Heart left ventricle (tissue), 16 donors: ENCODE measurements around the gene SHROOM2. TPM values are rescaled to one million over a fixed set of nuclear protein-coding genes. Genes with fewer than 3 reads are reported as not detected.

ENCODE experiments used
- ATAC-seq, 4 donors: fragments of 200-7000 bp; cut with Tn5 transposase; one replicate each; pipeline ENCODE4 v1.9.1; 2020 to 2022; ENCODE audit warnings: moderate library complexity in 4 of 4, mild to moderate bottlenecking in 3 of 4, moderate number of reproducible peaks in 1 of 4
- DNase-seq, 5 donors: peaks; one replicate each; pipeline ENCODE4 v3.0.0-alpha.2; 2020
- H3K27ac ChIP-seq, 12 donors: fragments of 200-600 bp; sonication (generic) in 4 of 12; one replicate each; pipeline versions ENCODE4 v1.5.0 to v1.8.0; 2016 to 2022; ENCODE audit warnings: mild to moderate bottlenecking in 2 of 12
- H3K27me3 ChIP-seq, 9 donors: fragments of 200-600 bp; sonication (generic) in 2 of 9; one replicate each; pipeline versions ENCODE4 v1.5.1 to v1.8.0; 2016 to 2022; ENCODE audit warnings: mild to moderate bottlenecking in 3 of 9
- H3K36me3 ChIP-seq, 9 donors: fragments of 200-600 bp; sonication (generic) in 2 of 9; one replicate each; pipeline versions ENCODE4 v1.5.0 to v1.8.0; 2018 to 2022; ENCODE audit warnings: mild to moderate bottlenecking in 2 of 9
- H3K4me1 ChIP-seq, 12 donors: fragments of 200-600 bp; sonication (generic) in 4 of 12; one replicate each; pipeline versions ENCODE4 v1.5.0 to v1.8.0; 2016 to 2022; ENCODE audit warnings: mild to moderate bottlenecking in 3 of 12
- H3K4me3 ChIP-seq, 12 donors: fragments of 200-600 bp; sonication (generic) in 4 of 12; one replicate each; pipeline versions ENCODE4 v1.5.0 to v1.8.0; 2017 to 2022; ENCODE audit warnings: mild to moderate bottlenecking in 9 of 12, moderate library complexity in 4 of 12
- H3K9me3 ChIP-seq, 12 donors: fragments of 200-600 bp; sonication (generic) in 4 of 12; one replicate each; pipeline versions ENCODE4 v1.5.0 to v1.8.0; 2016 to 2022; ENCODE audit warnings: mild to moderate bottlenecking in 1 of 12
- CTCF ChIP-seq, 12 donors: fragments of 200-600 bp; sonication (generic) in 4 of 12; IDR thresholded peaks; one replicate each; pipeline versions ENCODE4 v1.5.0 to v1.8.0; 2018 to 2022; ENCODE audit warnings: antibody characterized with exemption in 12 of 12, mild to moderate bottlenecking in 5 of 12
- POLR2A ChIP-seq, 2 donors: fragments of 450-650 bp; IDR thresholded peaks; one replicate each; pipeline ENCODE4 v1.6.1; 2017; ENCODE audit warnings: antibody characterized with exemption in 2 of 2, mild to moderate bottlenecking in 2 of 2, moderate library complexity in 2 of 2
- WGBS, 4 donors: extraction: QIAGEN DNeasy Blood & Tissue Kit in 2 of 4; methylation state at CpG; one replicate each; pipeline versions ENCODE4 v1.1.5 to v1.1.7; 2013 to 2018; 5-methylcytosine and 5-hydroxymethylcytosine counted together
- intact Hi-C, 10 donors: fragments of 100-400 bp; cut with DNase I; formaldehyde crosslinking; loops; one replicate each; pipeline versions ENCODE4 v1.11.1 to v1.14.2; 2022
- polyA plus RNA-seq, 2 donors: library from polyadenylated mRNA; stranded (reverse); fragments of 200-250 nt; gene quantifications; one replicate each; pipeline ENCODE4 v1.2.3, GENCODE V29; 2013
- total RNA-seq, 9 donors: library from RNA; depleted of rRNA in 2 of 9; stranded (reverse); fragments of >200 nt in 2 of 9; fragmentation: NEBNext Ultra II Directional in 3 of 9; extraction: Animal tissue kit (Norgen Biotek cat#: 25700) in 3 of 9; gene quantifications; one replicate each; pipeline versions ENCODE4 v1.1.0 to v1.2.4, GENCODE V29; 2016 to 2023
- donor health status: ischemic (EF 13 %, LVEDD 7.1; RV severe dilation, severe dysfunction).
- donor health status: healthy with polysubstance abuse.
- donor health status: DM: no; HTN: yes; CAD: no.
- donor health status: DM: no; HTN: no; CAD: no.
- donor health status: ischemic (EF 25% LVEDD 6.9; RV normal size, moderate dysfunction).
- donor health status: ischemic (EF 25% LVEDD 5.7; RV mildly dilated, moderate dysfunction).
- donor health status: healthy.
- donor health status: DM: yes; HTN: yes; CAD: no.
- donor health status: ischemic (EF 35%, LVEDD 5.7; RV mildly dilated, moderate dysfunction).
- donor health status: nonischemic (EF 11% LVEDD 7.7; RV severe dilation, severe dysfunction).
- donor health status: DM: yes; HTN: yes; CAD: no.
- donor health status: PGD.
- donor health status: ischemic (EF 29% LVEDD 5.4; RV normal size, mild dysfunction).
- donor health status: nonischemic (EF 23%, LVEDD 6.1; RV moderate dilation, normal function).

Gene SHROOM2
- total and polyA plus RNA-seq, 11 donors: 0.38 to 1.7 (median 0.83) TPM

DNA sequence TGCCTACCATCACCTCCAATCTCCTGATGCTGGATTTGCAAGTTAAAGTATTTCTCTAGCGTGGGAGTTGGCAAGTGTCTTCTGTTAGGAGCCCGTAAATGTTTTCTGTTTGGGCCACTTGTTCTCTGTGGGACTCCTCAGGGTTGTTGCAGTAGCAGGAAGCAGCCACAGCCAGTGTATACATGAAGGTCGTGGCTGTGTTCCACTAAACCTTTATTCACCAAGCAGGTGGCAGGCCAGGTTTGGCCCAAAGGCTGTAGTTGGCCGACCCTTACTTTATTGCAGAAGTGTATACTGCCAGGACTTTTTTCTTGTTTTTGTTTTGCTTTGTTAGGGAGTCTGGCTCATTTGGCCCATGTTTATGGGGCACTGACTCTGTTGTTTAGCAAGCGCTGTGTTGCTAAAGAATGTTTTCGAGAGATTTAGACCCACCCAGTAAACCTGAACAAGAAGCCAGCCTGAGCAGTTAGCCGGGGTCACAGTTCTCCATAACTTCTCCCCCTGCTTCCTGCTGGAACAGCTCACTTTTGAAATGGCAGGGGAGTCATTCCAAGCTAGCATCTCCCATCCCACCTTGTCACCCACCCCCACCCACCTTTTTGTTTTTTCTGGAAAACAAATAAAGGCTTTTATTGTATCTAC, 58.8 kb downstream of the SHROOM2 start:
- no peak for TF ChIP-seq CTCF (IDR thresholded peaks at IDR 0.05)
- H3K27me3 ChIP-seq: peaks cover 0 to 21% (median 0%) of the 10 kb centered on the region in 9 donors
- H3K36me3 ChIP-seq: no peaks in the 10 kb centered on the region
- H3K4me1 ChIP-seq: no peaks in the 10 kb centered on the region
- no peak for DNase-seq
- 73 to 82% (median 76%) methylated on average over 7 of the region's 7 CpGs for WGBS, 4 donors
- no peak for ATAC-seq
- H3K9me3 ChIP-seq: no peaks in the 10 kb centered on the region
- no peak overlapping the region for H3K4me3 ChIP-seq
- intact Hi-C loops: no loop called here
- H3K27ac ChIP-seq: no peak overlapping the region

DNA sequence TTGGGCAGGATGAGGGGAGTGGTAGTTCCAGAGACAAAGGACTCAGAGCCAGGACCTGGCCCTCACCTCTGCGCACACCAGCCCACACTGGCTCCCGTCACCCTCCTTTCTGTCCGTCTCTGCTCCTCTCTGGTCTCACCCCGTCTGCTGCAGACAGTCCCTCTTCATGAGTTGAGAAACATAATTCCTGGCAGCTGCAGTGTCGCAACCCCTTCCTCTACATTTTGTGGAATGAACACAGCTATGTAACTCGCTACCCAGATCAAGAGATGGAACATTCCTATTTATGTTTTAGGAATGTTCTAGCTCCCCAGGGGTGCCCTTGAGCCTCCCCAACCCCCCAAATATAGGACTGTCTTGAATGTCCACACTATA, 59.3 kb downstream of the SHROOM2 start:
- Histone ChIP-seq H3K4me3 (no peak overlapping the region), H3K4me1 (no peaks in the 10 kb centered on the region), H3K36me3 (no peaks in the 10 kb centered on the region), H3K27ac (no peak overlapping the region), H3K27me3 (peaks cover 0 to 21% (median 0%) of the 10 kb centered on the region in 9 donors), H3K9me3 (no peaks in the 10 kb centered on the region)
- ATAC-seq: peak in 1 of 4 donors; percentile 27
- no peak for DNase-seq
- WGBS, 4 donors: 58 to 82% (median 77%) methylated on average over 6 of the region's 6 CpGs
- intact Hi-C loops: no loop called here
- TF ChIP-seq CTCF (IDR thresholded peaks at IDR 0.05) (no peak), POLR2A (IDR thresholded peaks at IDR 0.05) (no peak)

- 84 to 97% (median 91%) methylated on average over 8 of the region's 8 CpGs for WGBS, 4 donors
- Histone ChIP-seq H3K36me3 (no peaks in the 10 kb centered on the region), H3K4me1 (no peaks in the 10 kb centered on the region), H3K4me3 (no peak overlapping the region), H3K27ac (no peak overlapping the region), H3K27me3 (peaks cover 0 to 18% (median 0%) of the 10 kb centered on the region in 9 donors), H3K9me3 (no peaks in the 10 kb centered on the region)
- intact Hi-C loops: no loop called here
- ATAC-seq (no peak), DNase-seq (no peak)
- TF ChIP-seq CTCF (IDR thresholded peaks at IDR 0.05) (no peak), POLR2A (IDR thresholded peaks at IDR 0.05) (no peak)
Measured at GRCh38 chrX:9846631-9847030, 60.4 kb downstream of the SHROOM2 start.

DNA sequence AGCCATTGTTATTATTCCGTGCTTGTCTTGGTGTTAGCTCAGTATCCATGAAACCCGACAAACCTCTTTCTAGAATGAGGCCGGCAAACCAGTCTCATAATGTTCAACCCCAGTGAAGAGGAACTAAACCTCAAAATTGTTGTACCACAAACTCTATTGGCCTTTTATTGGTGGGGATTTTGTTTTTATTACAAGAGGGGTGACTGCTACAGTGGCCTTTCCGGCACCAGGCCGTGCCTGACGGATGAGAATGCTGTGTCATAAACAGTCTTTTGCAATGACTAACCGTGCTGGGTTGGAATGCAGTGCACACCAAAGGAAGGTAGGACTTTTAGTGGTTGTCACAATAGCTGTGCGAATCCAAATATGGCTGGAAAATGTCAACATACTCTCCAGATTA, 60.8 kb downstream of the SHROOM2 start:
- no peak overlapping the region for H3K27ac ChIP-seq
- H3K4me1 ChIP-seq: no peaks in the 10 kb centered on the region
- no peak overlapping the region for H3K4me3 ChIP-seq
- DNase-seq (no peak), ATAC-seq (peak in 2 of 4 donors; percentile 48 to 52)
- H3K9me3 ChIP-seq: no peaks in the 10 kb centered on the region
- H3K27me3 ChIP-seq: peaks cover 0 to 14% (median 0%) of the 10 kb centered on the region in 9 donors
- intact Hi-C loops: no loop called here
- TF ChIP-seq CTCF (IDR thresholded peaks at IDR 0.05) (no peak), POLR2A (IDR thresholded peaks at IDR 0.05) (no peak)
- no peaks in the 10 kb centered on the region for H3K36me3 ChIP-seq
- 76 to 91% (median 85%) methylated on average over 8 of the region's 8 CpGs for WGBS, 4 donors
